UCSD-AML1 (cell line): ENCODE measurements around the gene ANKRD62.

Experiments used
- DNase-seq: peaks from one replicate; lab custom pipeline; 2025; ENCODE audit not compliant: unreplicated experiment; lab: John Stamatoyannopoulos, UW

The ANKRD62 gene

DNA sequence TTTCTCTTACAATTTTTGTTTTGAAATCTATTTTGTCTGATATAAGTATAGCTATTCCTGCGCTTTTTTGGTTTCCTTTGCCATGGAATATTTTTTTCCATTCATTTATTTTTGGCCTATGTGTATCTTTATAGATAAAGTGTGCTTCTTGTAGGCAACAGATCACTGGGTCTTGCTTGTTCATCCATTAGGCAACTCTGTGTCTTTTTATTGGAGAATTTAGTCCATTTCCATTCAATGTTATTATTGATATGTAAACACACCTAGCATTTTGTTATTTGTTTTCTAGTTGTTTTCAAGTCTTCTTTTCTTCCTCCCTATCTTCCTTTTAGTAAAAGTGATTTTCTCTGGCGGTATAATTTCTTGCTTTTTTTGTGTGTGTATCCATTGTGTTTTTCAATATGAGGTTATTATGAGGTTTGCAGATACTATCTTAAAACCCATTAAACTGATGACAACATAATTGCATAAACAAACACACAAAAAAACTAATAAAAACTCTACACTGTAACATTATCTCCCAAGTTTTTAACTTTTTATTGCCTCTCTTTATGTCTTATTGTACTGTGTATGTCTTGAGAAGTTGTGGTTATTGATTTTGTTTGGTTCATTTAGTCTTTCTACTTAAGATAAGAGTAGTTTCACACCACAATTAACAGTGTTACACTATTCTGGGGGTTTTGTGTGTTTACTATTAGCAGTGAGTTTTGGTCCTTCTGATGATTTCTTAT lies 71.6 kb downstream of the ANKRD62 start:
- no peak for DNase-seq
